HG02885 (cell line): ENCODE data around the gene TM6SF1.
A peak's percentile ranks its signal among the peaks of the same experiment; 100 is the strongest.
"Not testable (repeated sequence)": the region's sequence is repeated elsewhere in the genome, so short reads cannot be mapped to it uniquely, and the experiment has no call there.

Source experiments
- ATAC-seq: cut with Tn5 transposase; IDR thresholded peaks from one replicate; pipeline ENCODE4 v1.9.1; 2021; ENCODE audit warnings: mild to moderate bottlenecking; ENCODE audit not compliant: unreplicated experiment, poor library complexity

The TM6SF1 gene

DNA sequence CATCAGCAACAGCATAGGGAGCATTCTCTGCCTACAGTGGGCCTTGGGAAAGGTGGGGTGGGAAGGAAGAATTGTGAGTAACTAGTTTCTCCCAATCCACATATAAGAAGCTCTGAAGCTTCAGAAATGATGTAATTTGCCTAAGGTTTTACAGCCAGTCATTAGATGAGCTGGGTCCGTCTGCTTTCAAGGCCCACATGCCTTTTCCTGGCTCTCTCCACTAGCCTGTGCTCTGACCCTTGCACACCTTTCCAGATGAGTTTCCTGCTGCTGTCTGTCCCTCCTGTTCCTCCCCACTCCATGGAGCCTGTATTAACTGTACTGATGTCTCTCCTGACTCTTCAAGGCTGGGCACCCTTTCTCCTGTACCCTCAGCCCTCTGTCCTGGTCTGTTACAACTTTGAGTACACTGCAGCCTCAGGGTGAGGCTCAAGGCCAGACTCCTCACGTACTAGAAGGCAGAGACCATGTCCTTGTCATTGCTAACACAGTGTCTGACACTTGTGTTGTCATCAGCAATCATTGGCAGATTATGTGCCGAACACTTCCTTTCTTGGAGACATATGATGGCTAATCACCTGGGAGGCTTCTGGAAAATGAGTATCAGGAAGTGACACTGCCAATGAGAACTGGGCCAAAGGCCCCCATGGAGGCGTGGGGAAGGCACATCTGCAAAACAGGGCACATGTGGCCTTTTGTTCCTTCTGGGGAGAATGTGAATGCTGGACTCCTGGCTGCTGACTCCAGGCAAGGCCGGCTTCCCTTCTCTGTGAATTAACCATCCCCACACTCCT is 6.6 kb downstream of the TM6SF1 start:
- ATAC-seq = no peak

GRCh38 chr15:83114856-83115255 is 7.4 kb downstream of the TM6SF1 start:
- ATAC-seq = no peak

DNA sequence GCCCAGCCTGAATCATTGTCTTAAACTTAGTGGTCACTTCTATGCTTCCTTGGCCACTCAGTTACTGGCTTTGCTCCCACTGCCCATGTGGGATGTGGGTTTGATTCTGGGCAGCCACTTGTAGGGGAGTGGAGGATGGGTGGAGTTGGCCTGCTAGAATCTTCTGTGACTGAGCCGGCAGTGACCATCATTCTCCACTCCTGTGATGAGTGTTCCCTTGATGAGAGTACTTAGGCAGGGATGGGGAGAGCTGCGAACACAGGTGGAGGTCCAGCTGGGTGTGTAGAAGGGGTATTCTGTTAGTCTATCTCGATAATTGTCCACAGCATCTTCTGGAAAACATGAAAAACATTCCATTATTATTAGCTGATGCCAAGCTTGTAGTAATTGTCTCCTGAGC is 8.0 kb downstream of the TM6SF1 start:
- ATAC-seq = no peak

GRCh38 chr15:83115831-83116565 is 8.6 kb downstream of the TM6SF1 start:
- peak; percentile 90 for ATAC-seq

- ATAC-seq = no peak
These were observed 10.9 kb downstream of the TM6SF1 start for GRCh38 chr15:83118291-83118827.

DNA sequence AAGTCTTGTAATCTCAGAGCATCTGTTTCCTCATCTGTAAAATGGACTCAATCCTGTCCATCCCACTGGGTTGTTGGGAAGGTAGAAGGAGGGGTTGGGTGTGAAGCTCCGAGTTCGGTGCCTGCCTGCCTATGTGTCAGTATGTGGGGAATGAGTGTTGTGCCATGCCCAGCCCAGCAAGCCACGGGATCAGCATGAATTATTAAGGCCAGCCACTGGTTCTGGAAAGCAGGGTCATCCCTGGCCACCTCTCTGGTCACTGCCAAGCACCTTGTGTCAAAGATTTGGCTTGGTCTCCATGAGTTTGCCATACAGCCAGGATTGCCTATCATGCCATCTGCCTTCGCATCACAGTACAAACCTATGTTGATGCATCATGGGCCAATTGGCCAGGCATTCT is 11.5 kb downstream of the TM6SF1 start:
- no peak for ATAC-seq

DNA sequence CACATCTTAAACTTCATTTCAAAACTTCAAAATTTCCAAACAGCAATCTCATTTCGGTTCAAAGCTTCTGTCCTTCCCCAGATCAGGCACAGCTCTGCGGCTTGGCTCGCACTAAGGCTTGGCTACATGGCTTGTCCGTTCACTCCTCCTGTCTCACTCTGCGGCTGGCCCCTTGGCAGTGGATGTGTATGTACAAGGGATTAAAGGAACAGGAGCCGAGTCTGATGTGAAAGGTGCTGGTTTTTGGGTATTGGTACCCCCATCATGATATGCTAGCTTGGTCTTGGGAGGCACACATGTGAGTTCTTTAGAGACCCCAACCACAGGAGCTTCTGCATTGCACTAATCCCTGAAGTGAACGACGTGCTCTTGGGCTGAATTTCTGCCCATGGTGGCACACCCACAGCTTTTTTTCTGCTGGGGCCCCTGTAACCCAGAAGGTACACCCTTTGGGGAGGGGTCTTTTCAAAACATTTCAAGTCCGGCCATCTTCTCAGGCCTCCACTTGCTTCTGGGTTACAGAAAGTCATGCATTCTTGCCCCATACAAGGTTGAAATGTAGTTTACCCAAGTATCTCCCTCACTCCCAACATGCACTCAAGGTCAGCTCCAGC is 12.6 kb downstream of the TM6SF1 start:
- ATAC-seq = no peak

DNA sequence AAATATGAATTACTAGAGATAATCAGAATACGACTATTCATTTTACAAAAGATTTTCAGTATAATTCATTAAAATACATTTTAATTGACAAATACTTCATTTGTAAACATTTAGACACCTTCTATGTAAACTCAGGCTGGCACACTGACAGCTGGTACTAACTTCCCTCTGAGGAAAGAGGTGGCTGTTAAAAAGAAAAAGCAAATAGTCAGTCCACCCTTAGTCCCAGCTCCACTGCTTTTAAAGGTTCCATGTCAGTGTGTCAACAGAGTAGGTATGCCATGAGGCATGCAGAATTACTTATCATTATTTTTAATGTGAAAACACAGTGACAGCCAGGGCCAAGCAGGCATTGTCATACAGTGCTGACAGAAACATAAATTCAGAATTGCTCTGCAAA is 16.1 kb downstream of the TM6SF1 start:
- ATAC-seq = no peak

GRCh38 chr15:83127547-83128150 is 20.2 kb downstream of the TM6SF1 start:
- no peak for ATAC-seq

GRCh38 chr15:83129791-83130190 is 22.3 kb downstream of the TM6SF1 start:
- no peak for ATAC-seq

DNA sequence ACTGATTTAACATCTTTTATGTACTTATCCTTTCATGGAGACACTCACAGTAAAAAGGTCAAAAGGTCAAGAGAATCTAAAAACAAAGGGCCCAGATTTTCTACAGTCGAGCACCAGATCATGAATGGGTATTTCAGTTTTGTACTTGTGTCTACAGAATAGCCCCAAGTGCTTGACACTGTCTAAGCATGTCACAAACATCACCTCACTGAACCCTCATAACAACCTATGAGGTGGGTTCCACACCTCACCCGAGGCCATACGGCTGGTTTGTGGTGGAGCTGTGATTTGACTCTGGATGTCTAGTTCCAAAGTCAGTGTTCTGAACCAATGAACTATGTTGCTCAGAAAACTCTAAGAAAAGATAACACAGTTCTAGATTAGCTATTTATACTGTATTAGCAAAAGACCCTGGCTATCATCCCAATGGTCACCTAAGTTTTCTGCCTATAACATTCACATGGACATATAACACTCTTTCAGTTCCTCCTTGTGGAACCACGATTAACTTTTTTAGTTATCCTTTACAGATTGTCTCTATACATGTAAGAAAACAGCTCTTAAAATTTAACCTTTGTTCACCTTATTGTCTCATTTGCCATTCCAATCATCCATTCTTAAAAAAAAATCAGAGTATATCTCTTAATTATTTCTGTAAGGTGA is 25.5 kb downstream of the TM6SF1 start:
- ATAC-seq = no peak

DNA sequence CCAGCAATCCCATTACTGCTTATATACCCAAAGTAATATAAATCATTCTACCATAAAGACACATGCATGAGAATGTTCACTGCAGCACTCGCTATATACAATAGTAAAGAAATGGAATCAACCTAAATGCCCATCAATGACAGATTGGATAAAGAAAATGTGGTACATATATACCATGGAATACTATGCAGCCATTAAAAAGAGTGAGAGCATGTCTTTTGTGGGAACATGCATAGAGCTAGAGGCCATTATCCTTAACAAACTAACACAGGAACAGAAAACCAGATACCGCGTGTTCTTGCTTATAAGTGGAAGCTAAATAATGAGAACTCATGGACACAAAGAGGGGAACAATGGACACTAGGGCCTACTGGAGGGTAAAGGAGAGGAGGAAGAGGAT is 34.7 kb downstream of the TM6SF1 start:
- ATAC-seq = not testable (repeated sequence)

DNA sequence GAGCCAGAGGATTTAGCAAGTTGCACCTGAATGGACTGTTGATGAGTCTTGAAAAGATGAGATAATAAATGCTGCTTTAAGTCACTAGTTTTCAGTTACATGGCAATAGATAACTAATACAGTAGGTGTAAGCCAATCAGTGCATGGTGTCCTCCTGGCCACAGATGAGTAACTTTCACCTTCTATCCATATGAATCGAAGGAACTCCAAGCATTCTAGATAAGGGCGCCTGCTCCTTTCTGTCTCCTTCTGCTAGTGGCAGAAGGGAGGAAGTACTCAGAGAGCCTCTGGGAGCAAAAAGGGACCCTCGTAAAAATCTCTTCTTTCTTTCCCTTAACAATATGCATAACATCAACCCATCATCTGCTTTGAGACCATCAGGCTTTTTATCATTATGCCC is 37.3 kb downstream of the TM6SF1 start:
- ATAC-seq = no peak

GRCh38 chr15:83153288-83153687 is 45.8 kb downstream of the TM6SF1 start:
- ATAC-seq = no peak

DNA sequence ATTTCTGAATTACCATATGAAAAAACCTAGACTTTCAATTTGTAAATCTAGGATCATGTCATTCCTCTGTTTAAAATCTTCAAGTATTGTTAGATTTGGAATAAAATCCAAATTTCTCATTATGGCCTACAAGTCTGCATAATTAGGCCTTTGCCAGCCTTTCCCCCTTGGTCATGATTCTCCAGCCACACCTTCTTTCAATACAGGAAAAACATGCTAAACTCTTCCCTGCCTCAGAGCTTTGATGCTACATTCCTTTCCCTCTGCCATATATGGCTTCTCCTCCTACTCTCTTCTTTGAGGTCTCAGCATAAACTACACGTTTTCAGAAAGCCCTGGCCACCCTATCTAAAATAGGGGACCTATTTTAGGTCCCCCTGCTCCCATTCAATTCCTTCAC is 48.5 kb downstream of the TM6SF1 start:
- ATAC-seq = no peak

GRCh38 chr15:83158393-83158792 is 50.9 kb downstream of the TM6SF1 start:
- ATAC-seq = no peak

- no peak for ATAC-seq
These were observed 53.3 kb downstream of the TM6SF1 start for GRCh38 chr15:83160741-83161140.

GRCh38 chr15:83163032-83163431 is 55.6 kb downstream of the TM6SF1 start:
- no peak for ATAC-seq

- ATAC-seq = no peak
These were observed 56.8 kb downstream of the TM6SF1 start for GRCh38 chr15:83164111-83164770.
